ENCODE measurements around the gene ANO7. TPM values are rescaled to one million over a fixed set of nuclear protein-coding genes. Genes with fewer than 3 reads are reported as not detected.
"Not testable (repeated sequence)": the region's sequence is repeated elsewhere in the genome, so short reads cannot be mapped to it uniquely, and the experiment has no call there.

Gene ANO7
- total RNA-seq, 4 donors from 2014 or later, result 0.32 to 1.3 (median 0.42) TPM; not detected in 1

DNA sequence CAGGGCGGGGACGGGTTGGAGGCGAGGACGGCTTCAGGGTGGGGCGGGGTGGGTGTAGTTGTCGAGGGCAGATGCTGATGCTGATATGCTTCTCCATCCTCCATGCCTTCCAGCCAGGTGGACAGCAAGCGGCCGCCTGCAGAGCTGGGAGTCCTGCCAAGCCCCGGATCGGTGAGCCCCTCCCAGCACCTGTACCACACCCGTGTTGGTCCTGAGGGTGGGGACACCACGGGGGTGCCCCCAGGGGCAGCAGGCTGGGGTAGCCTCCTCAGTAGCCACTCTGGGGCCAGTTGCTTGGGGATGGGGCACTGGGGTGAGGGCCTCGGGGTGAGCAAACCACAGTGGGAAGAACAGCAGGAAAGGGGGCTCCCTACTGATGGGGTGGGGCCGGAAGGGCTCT lies 2.6 kb downstream of the ANO7 start:
- DNase-seq (ENCODE audit: extremely low spot score), result no peak
- intact Hi-C loops (cut with DNase I), result no loop called here
- Histone ChIP-seq H3K27me3 (peaks cover 0 to 19% (median 0%) of the 10 kb centered on the region in 4 donors), H3K36me3 (no peaks in the 10 kb centered on the region), H3K9me3 (no peaks in the 10 kb centered on the region), H3K27ac (replicated peaks in 1 of 4) (no peak overlapping the region), H3K4me1 (no peaks in the 10 kb centered on the region), H3K4me3 (no peak overlapping the region)
- TF ChIP-seq POLR2A (IDR thresholded peaks at IDR 0.05; ENCODE audit: low read depth) (no peak), EP300 (IDR thresholded peaks at IDR 0.05) (no peak), POLR2AphosphoS5 (IDR thresholded peaks at IDR 0.05) (no peak)
- TF ChIP-seq, protein P1, sequence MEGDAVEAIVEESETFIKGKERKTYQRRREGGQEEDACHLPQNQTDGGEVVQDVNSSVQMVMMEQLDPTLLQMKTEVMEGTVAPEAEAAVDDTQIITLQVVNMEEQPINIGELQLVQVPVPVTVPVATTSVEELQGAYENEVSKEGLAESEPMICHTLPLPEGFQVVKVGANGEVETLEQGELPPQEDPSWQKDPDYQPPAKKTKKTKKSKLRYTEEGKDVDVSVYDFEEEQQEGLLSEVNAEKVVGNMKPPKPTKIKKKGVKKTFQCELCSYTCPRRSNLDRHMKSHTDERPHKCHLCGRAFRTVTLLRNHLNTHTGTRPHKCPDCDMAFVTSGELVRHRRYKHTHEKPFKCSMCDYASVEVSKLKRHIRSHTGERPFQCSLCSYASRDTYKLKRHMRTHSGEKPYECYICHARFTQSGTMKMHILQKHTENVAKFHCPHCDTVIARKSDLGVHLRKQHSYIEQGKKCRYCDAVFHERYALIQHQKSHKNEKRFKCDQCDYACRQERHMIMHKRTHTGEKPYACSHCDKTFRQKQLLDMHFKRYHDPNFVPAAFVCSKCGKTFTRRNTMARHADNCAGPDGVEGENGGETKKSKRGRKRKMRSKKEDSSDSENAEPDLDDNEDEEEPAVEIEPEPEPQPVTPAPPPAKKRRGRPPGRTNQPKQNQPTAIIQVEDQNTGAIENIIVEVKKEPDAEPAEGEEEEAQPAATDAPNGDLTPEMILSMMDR (IDR thresholded peaks at IDR 0.05), result no peak
- 80% methylated on average over 13 of the region's 14 CpGs for whole genome bisulfite sequencing

DNA sequence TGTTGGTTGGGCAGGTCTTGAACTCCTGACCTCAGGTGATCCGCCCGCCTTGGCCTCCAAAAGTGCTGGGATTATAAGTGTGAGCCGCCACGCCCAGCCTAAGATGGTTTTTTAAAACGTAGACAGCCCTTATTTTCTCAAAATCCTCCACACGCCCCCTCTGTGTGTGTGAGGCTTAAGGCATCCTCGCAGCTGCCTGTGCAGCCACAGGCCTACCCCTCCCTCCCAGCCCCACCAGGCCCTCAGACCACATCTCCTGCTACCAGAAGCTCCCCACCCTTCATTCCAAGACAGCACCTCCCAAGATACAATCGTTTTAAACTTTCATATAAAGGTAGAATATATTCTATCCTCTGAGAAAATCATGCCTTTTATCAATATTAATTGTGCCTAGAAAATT lies 4.8 kb downstream of the ANO7 start:
- H3K27me3 ChIP-seq, result peaks cover 0 to 7% (median 0%) of the 10 kb centered on the region in 4 donors
- H3K27ac ChIP-seq (replicated peaks in 1 of 4), result no peak overlapping the region
- TF ChIP-seq POLR2AphosphoS5 (IDR thresholded peaks at IDR 0.05) (no peak), POLR2A (IDR thresholded peaks at IDR 0.05; ENCODE audit: low read depth) (no peak), EP300 (IDR thresholded peaks at IDR 0.05) (no peak)
- TF ChIP-seq, protein P1 (IDR thresholded peaks at IDR 0.05), result no peak
- intact Hi-C loops (cut with DNase I), result no loop called here
- no peak for DNase-seq (ENCODE audit: extremely low spot score)
- 84% methylated on average over 8 of the region's 8 CpGs for WGBS
- H3K36me3 ChIP-seq, result no peaks in the 10 kb centered on the region
- H3K4me1 ChIP-seq, result no peaks in the 10 kb centered on the region
- no peak overlapping the region for H3K4me3 ChIP-seq
- H3K9me3 ChIP-seq, result no peaks in the 10 kb centered on the region

DNA sequence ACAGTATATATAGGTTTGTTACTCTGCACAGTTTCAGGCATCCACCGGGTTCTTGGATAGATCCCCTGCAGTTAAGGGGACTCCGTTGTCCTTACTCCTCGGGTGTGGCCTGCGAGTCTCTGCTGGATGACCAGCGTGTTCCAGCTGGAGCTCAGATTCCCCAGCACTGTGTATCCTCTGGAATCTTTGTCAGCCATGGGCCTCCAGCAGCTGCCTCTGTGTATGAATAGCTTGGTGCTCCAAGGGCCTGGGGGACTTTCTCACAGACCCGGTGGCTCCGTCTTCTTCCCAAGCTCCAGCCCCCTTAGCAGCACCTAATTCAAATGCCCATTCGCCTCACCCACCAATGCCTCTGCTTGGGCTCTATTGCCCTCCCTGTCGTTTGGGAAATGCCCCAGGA lies 6.3 kb downstream of the ANO7 start:
- H3K36me3 ChIP-seq, result no peaks in the 10 kb centered on the region
- no peaks in the 10 kb centered on the region for H3K4me1 ChIP-seq
- H3K27me3 ChIP-seq, result no peaks in the 10 kb centered on the region
- H3K9me3 ChIP-seq, result no peaks in the 10 kb centered on the region
- intact Hi-C loops (cut with DNase I), result no loop called here
- TF ChIP-seq, protein P1 (IDR thresholded peaks at IDR 0.05), result no peak
- TF ChIP-seq POLR2AphosphoS5 (IDR thresholded peaks at IDR 0.05) (no peak), EP300 (IDR thresholded peaks at IDR 0.05) (no peak), POLR2A (IDR thresholded peaks at IDR 0.05; ENCODE audit: low read depth) (no peak)
- H3K27ac ChIP-seq (replicated peaks in 1 of 4), result no peak overlapping the region
- no peak for DNase-seq (ENCODE audit: extremely low spot score)
- 78% methylated on average over 9 of the region's 9 CpGs for WGBS
- no peak overlapping the region for H3K4me3 ChIP-seq

DNA sequence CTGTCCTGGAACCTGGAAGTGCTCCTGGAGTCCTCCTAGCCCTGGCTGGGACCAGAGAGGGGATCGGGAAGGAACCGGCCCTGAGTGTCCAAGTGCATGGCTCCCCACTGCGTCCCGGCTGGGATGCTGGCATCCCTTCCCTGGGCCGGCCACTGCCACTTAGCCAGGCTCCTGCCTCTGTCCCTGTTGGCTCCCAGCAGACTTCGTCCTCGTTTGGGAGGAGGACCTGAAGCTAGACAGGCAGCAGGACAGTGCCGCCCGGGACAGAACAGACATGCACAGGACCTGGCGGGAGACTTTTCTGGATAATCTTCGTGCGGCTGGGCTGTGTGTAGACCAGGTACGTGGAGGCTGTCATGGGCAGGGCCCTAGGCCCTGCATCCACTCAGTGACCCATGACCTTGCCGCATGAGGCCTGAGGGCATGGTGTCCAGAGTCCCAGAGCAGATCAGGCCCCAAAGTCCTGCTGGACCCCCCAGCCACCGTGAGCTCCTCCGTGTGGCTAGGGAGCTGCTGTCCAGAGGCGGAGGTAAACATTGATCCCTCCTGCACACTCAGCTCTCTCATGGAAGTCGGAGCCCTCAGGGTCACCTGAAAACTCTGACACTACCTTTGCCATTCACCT lies 7.1 kb downstream of the ANO7 start:
- no peaks in the 10 kb centered on the region for H3K36me3 ChIP-seq
- no peaks in the 10 kb centered on the region for H3K27me3 ChIP-seq
- no peaks in the 10 kb centered on the region for H3K9me3 ChIP-seq
- H3K4me3 ChIP-seq, result no peak overlapping the region
- H3K27ac ChIP-seq (replicated peaks in 1 of 4), result no peak overlapping the region
- DNase-seq (ENCODE audit: extremely low spot score), result no peak
- no peak for TF ChIP-seq EP300 (IDR thresholded peaks at IDR 0.05)
- no peak for TF ChIP-seq POLR2AphosphoS5 (IDR thresholded peaks at IDR 0.05)
- TF ChIP-seq POLR2A (IDR thresholded peaks at IDR 0.05; ENCODE audit: low read depth), result no peak
- TF ChIP-seq, protein P1 (IDR thresholded peaks at IDR 0.05), result no peak
- intact Hi-C loops (cut with DNase I), result no loop called here
- 90% methylated on average over 13 of the region's 18 CpGs for WGBS
- no peaks in the 10 kb centered on the region for H3K4me1 ChIP-seq

DNA sequence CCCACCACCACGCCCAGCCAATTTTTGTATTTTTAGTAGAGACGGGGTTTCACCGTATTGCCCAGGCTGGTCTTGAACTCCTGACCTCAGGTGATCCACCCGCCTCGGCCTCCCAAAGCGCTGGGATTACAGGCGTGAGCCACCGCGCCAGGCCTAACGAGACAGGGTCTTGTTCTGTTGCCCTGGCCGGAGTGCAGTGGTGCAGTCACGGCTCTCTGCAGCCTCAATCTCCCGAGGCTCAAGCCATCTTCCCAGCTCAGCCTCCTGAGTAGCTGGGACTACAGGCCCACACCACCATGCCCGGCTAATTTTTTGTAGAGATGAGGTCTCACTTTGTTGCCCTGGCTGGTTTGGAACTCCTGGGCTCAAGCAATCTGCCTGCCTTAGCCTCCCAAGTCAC lies 8.8 kb downstream of the ANO7 start:
- H3K4me3 ChIP-seq; H3K36me3 ChIP-seq; H3K4me1 ChIP-seq; H3K27ac ChIP-seq (replicated peaks in 1 of 4); DNase-seq (ENCODE audit: extremely low spot score); H3K27me3 ChIP-seq; intact Hi-C loops (cut with DNase I); H3K9me3 ChIP-seq: not testable (repeated sequence)
- WGBS, result 95% methylated on average over 14 of the region's 14 CpGs

Measured in esophagus muscularis mucosa (tissue), 4 donors.